Measurements from ENCODE around the gene OAF.

DNA sequence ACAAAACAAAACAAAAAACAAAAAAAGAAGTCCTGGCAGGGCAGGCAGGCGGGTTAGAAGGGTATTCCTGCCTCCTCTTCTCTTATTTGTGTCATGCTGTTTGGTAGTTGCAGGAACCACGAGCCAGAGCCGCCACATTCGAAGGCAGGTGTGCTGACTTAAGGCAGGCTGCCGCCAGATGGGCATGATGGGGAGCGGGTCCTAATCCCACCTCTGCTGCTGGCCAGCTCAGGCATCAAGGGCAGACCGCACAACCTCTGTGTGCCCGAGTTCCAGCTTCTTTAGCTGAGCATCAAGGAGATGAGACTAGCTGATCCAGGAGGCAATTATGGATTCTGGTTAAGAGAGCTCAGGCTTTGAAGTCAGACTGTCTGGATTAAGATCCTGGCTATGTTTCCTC is 12.1 kb downstream of the OAF start:
- TF ChIP-seq CTCF (IDR thresholded peaks at IDR 0.05; ENCODE audit: low read depth, low read length, poor library complexity, severe bottlenecking) (no peak), EZH2phosphoT487 (IDR thresholded peaks at IDR 0.05; ENCODE audit: borderline replicate concordance, low read length) (no peak)

Data from DOHH2 (cell line).